CD14-positive monocyte (primary cell): ENCODE results near the gene ZNF143. TPM values are rescaled to one million over a fixed set of nuclear protein-coding genes. Genes with fewer than 3 reads are reported as not detected.

Experiments
- DNase-seq, 3 donors: peaks; one replicate each; pipeline ENCODE4 v3.0.0-alpha.2; 2011 to 2022
- H2AFZ ChIP-seq: 2 replicates; pipeline ENCODE4 v1.6.0; 2012; ENCODE audit warnings: mild to moderate bottlenecking, low read depth, low read length, inconsistent platforms; ENCODE audit not compliant: insufficient read depth, poor library complexity, severe bottlenecking
- H3K27ac ChIP-seq, 2 donors: 1 replicate in 1 of 2; 2 replicates in 1 of 2; pipeline ENCODE4 v1.5.1; 2012 to 2013; ENCODE audit warnings: low read length in 2 of 2, control low read depth in 1 of 2, inconsistent platforms in 1 of 2, low read depth in 1 of 2, mild to moderate bottlenecking in 1 of 2
- H3K27me3 ChIP-seq, 2 donors: one replicate each; pipeline versions ENCODE4 v1.6.0 to v1.6.1; 2011 to 2013; ENCODE audit warnings: low read length in 2 of 2; ENCODE audit not compliant: control insufficient read depth in 2 of 2, insufficient read depth in 2 of 2
- H3K36me3 ChIP-seq, 2 donors: replicated peaks in 1 of 2; 1 replicate in 1 of 2; 2 replicates in 1 of 2; pipeline versions ENCODE4 v1.5.1 to v1.6.1; 2012 to 2013; ENCODE audit warnings: low read length in 2 of 2, control low read depth in 1 of 2, inconsistent platforms in 1 of 2, mild to moderate bottlenecking in 1 of 2; ENCODE audit not compliant: insufficient read depth in 2 of 2, control insufficient read depth in 1 of 2
- H3K4me1 ChIP-seq, 2 donors: 1 replicate in 1 of 2; 2 replicates in 1 of 2; pipeline versions ENCODE4 v1.5.1 to v1.6.1; 2012 to 2013; ENCODE audit warnings: low read length in 2 of 2, control low read depth in 1 of 2, inconsistent platforms in 1 of 2, mild to moderate bottlenecking in 1 of 2, moderate library complexity in 1 of 2; ENCODE audit not compliant: insufficient read depth in 2 of 2, control insufficient read depth in 1 of 2
- H3K4me2 ChIP-seq: replicated peaks from 2 replicates; pipeline ENCODE3; 2012; ENCODE audit warnings: low read length, moderate library complexity, mild to moderate bottlenecking; ENCODE audit not compliant: poor library complexity, severe bottlenecking; ENCODE audit errors: extremely low read depth
- H3K4me3 ChIP-seq, 3 experiments: fragments of 200-600 bp in 1 of 3; sonication (generic) in 1 of 3; replicated peaks in 1 of 3; 1 replicate in 2 of 3; 2 replicates in 1 of 3; pipeline ENCODE4 v1.5.1; 2011 to 2013; ENCODE audit warnings: low read length in 3 of 3, mild to moderate bottlenecking in 3 of 3, control low read depth in 2 of 3, low read depth in 2 of 3, inconsistent platforms in 1 of 3, moderate library complexity in 1 of 3
- H3K79me2 ChIP-seq: 2 replicates; pipeline ENCODE4 v1.6.0; 2012; ENCODE audit warnings: mild to moderate bottlenecking, control low read depth, inconsistent platforms, low read length, moderate library complexity; ENCODE audit not compliant: insufficient read depth
- H3K9ac ChIP-seq: 2 replicates; pipeline ENCODE4 v1.6.0; 2017; ENCODE audit warnings: low read length, mild to moderate bottlenecking; ENCODE audit not compliant: insufficient read depth, poor library complexity, severe bottlenecking
- H3K9me3 ChIP-seq, 2 donors: replicated peaks in 1 of 2; 1 replicate in 1 of 2; 2 replicates in 1 of 2; pipeline versions ENCODE4 v1.5.1 to v1.6.1; 2012 to 2013; ENCODE audit warnings: low read length in 2 of 2, control low read depth in 1 of 2; ENCODE audit not compliant: control insufficient read depth in 1 of 2, insufficient read depth in 1 of 2
- H4K20me1 ChIP-seq: 2 replicates; pipeline ENCODE4 v1.6.0; 2012; ENCODE audit warnings: mild to moderate bottlenecking, low read length, control low read depth, moderate library complexity; ENCODE audit not compliant: insufficient read depth
- H3K27ac Mint-ChIP-seq, 7 donors: one replicate each; pipeline ENCODE4 v1.8.0; 2020; ENCODE audit warnings: mild to moderate bottlenecking in 7 of 7, mixed read lengths in 7 of 7, moderate library complexity in 6 of 7, inconsistent platforms in 2 of 7
- H3K27me3 Mint-ChIP-seq, 3 donors: one replicate each; pipeline ENCODE4 v1.8.0; 2021 to 2022; ENCODE audit warnings: low read depth in 3 of 3, mild to moderate bottlenecking in 3 of 3, mixed read lengths in 3 of 3, moderate library complexity in 3 of 3, inconsistent platforms in 1 of 3
- H3K36me3 Mint-ChIP-seq, 2 donors: one replicate each; pipeline ENCODE4 v1.8.0; 2020; ENCODE audit warnings: mixed read lengths in 2 of 2, inconsistent platforms in 1 of 2, mild to moderate bottlenecking in 1 of 2
- H3K4me1 Mint-ChIP-seq: one replicate; pipeline ENCODE4 v1.8.0; 2020; ENCODE audit warnings: mild to moderate bottlenecking, mixed read lengths
- H3K4me3 Mint-ChIP-seq, 2 donors: one replicate each; pipeline ENCODE4 v1.8.0; 2020; ENCODE audit warnings: mild to moderate bottlenecking in 2 of 2, mixed read lengths in 2 of 2, moderate library complexity in 1 of 2
- H3K9me3 Mint-ChIP-seq, 7 donors: one replicate each; pipeline ENCODE4 v1.8.0; 2020 to 2022; ENCODE audit warnings: mixed read lengths in 7 of 7, mild to moderate bottlenecking in 6 of 7, moderate library complexity in 6 of 7, inconsistent platforms in 2 of 7
- CTCF ChIP-seq: fragments of 200-600 bp; IDR thresholded peaks from one replicate; pipeline ENCODE4 v1.8.0; 2022; ENCODE audit warnings: antibody characterized with exemption, mild to moderate bottlenecking
- WGBS: methylation state at CpG from one replicate; pipeline ENCODE4 v1.1.5; 2013; ENCODE audit warnings: missing lambda C conversion rate; ENCODE audit not compliant: insufficient coverage; 5-methylcytosine and 5-hydroxymethylcytosine counted together
- intact Hi-C, 2 donors: fragments of 100-400 bp; cut with micrococcal nuclease; formaldehyde crosslinking; loops; one replicate each; pipeline versions ENCODE4 v1.15.0 to v1.15.1; 2023
- polyA plus RNA-seq, 3 donors: library from polyadenylated mRNA; depleted of rRNA in 1 of 3; unstranded in 2 of 3; stranded (reverse) in 1 of 3; fragments of 300-500 nt in 2 of 3; fragments of >200 nt in 1 of 3; fragmentation: Illumina TruSeq in 2 of 3; gene quantifications; 1 replicate in 2 of 3; 2 replicates in 1 of 3; pipeline ENCODE4 v1.2.3, GENCODE V29; 2012 to 2021

Gene ZNF143
- polyA plus RNA-seq, 3 donors, result 26.8 to 30.5 (median 30.1) TPM

DNA sequence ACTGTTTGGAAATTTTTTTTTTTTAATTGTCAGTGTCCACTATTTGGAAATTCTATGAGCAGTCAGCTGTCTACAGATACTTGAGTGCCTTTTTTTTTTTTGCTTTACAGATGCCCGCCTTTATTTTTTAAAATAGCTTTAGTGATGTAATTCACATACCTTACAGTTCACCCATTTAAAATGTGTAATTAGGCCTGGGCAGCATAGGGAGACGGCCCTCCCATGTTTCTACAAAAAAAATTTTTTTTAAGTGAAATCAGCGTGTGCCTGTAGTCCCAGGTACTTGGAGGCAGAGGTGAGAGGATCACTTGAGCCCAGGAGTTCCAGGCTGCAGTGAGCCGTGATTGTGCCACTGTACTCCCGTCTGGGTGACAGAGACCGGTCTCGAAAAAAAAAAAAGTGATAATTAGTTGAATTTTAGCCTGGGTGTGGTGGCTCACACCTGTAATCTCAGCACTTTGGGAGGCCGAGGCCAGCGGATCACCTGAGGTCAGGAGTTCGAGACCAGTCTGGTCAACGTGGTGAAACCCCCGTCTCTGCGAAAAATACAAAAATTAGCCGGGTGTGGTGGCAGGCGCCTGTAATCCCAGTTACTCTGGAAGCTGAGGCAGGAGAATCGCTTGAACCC lies 1.5 kb downstream of the ZNF143 start:
- Histone ChIP-seq H3K4me2 (peak overlapping the region; percentile 91), H3K4me3 (peak overlapping the region; percentile 76 to 97 (median 89)), H3K27ac (peak overlapping the region; percentile 39 to 91), H3K9me3 (no peaks in the 10 kb centered on the region), H3K9ac (peak overlapping the region; percentile 98), H2AFZ (peak overlapping the region; percentile 69), H4K20me1 (peaks cover 14% of the 10 kb centered on the region), H3K36me3 (peaks cover 0 to 5% of the 10 kb centered on the region in 2 donors), H3K27me3 (no peaks in the 10 kb centered on the region), H3K4me1 (peaks cover 15 to 25% of the 10 kb centered on the region in 2 donors), H3K79me2 (peaks cover 72% of the 10 kb centered on the region)
- DNase-seq, result no peak
- Mint-ChIP-seq H3K36me3 (peaks cover 5 to 17% of the 10 kb centered on the region in 2 donors), H3K9me3 (peaks cover 0 to 2% (median 0%) of the 10 kb centered on the region in 7 donors), H3K4me3 (peak overlapping the region; percentile 91 to 94), H3K27ac (peak overlapping the region; percentile 86 to 98 (median 96)), H3K27me3 (no peaks in the 10 kb centered on the region), H3K4me1 (peaks cover 28% of the 10 kb centered on the region)
- no peak for TF ChIP-seq CTCF
- 93% methylated on average over 14 of the region's 16 CpGs for WGBS
- intact Hi-C loops, result loop anchor here in 1 of 2 donors (10.0 kb wide), 1 partner anchor 843 kb away; the partner anchor contains the start of gene ADM

- Histone ChIP-seq H3K27me3 (no peaks in the 10 kb centered on the region), H3K4me3 (no peak overlapping the region), H4K20me1 (peaks cover 21% of the 10 kb centered on the region), H3K36me3 (peaks cover 0 to 6% of the 10 kb centered on the region in 2 donors), H3K27ac (peak overlapping the region in 1 of 2 donors; percentile 9), H3K9me3 (no peaks in the 10 kb centered on the region), H3K4me1 (peaks cover 15 to 25% of the 10 kb centered on the region in 2 donors), H3K9ac (no peak overlapping the region), H3K4me2 (no peak overlapping the region), H2AFZ (no peak overlapping the region), H3K79me2 (peaks cover 79% of the 10 kb centered on the region)
- 68% methylated on average over 4 of the region's 8 CpGs for WGBS
- Mint-ChIP-seq H3K4me3 (peak overlapping the region; percentile 9 to 23), H3K4me1 (peaks cover 28% of the 10 kb centered on the region), H3K9me3 (no peaks in the 10 kb centered on the region), H3K27ac (peak overlapping the region in 3 of 7 donors; percentile 90 to 98 (median 93)), H3K27me3 (no peaks in the 10 kb centered on the region), H3K36me3 (peaks cover 7 to 17% of the 10 kb centered on the region in 2 donors)
- intact Hi-C loops, result loop anchor here in 1 of 2 donors (10.0 kb wide), 1 partner anchor 842 kb away; the partner anchor contains the start of gene ADM
- TF ChIP-seq CTCF, result no peak
- DNase-seq, result no peak
Observed at GRCh38 chr11:9462806-9463537, 2.2 kb downstream of the ZNF143 start.
